ENCODE measurements around the gene GIGYF2. TPM values are rescaled to one million over a fixed set of nuclear protein-coding genes. Genes with fewer than 3 reads are reported as not detected.

GIGYF2 gene, protein sequence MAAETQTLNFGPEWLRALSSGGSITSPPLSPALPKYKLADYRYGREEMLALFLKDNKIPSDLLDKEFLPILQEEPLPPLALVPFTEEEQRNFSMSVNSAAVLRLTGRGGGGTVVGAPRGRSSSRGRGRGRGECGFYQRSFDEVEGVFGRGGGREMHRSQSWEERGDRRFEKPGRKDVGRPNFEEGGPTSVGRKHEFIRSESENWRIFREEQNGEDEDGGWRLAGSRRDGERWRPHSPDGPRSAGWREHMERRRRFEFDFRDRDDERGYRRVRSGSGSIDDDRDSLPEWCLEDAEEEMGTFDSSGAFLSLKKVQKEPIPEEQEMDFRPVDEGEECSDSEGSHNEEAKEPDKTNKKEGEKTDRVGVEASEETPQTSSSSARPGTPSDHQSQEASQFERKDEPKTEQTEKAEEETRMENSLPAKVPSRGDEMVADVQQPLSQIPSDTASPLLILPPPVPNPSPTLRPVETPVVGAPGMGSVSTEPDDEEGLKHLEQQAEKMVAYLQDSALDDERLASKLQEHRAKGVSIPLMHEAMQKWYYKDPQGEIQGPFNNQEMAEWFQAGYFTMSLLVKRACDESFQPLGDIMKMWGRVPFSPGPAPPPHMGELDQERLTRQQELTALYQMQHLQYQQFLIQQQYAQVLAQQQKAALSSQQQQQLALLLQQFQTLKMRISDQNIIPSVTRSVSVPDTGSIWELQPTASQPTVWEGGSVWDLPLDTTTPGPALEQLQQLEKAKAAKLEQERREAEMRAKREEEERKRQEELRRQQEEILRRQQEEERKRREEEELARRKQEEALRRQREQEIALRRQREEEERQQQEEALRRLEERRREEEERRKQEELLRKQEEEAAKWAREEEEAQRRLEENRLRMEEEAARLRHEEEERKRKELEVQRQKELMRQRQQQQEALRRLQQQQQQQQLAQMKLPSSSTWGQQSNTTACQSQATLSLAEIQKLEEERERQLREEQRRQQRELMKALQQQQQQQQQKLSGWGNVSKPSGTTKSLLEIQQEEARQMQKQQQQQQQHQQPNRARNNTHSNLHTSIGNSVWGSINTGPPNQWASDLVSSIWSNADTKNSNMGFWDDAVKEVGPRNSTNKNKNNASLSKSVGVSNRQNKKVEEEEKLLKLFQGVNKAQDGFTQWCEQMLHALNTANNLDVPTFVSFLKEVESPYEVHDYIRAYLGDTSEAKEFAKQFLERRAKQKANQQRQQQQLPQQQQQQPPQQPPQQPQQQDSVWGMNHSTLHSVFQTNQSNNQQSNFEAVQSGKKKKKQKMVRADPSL (N-terminal part only)
- total RNA-seq (79.8 TPM), polyA plus RNA-seq (ENCODE audit: insufficient read depth, low read depth, low replicate concordance) (13.5 TPM)
- long read RNA-seq, donor 1, partial matches to known transcripts = 0 of 1 reads
- long read RNA-seq, donor 1, other reads (novel, unspliced or antisense) = 0 of 1 reads
- long read RNA-seq, donor 2, partial matches to known transcripts = 0 of 1 reads
- long read RNA-seq, donor 2, other reads (novel, unspliced or antisense) = 0 of 1 reads
- long read RNA-seq, donor 3, full-length matches to known transcripts = 1 of 1 reads
- long read RNA-seq, donor 3, partial matches to known transcripts = 0 of 1 reads
- long read RNA-seq, donor 3, other reads (novel, unspliced or antisense) = 0 of 1 reads
- long read RNA-seq, donor 4 = 0 reads
- long read RNA-seq, donor 5 = 0 reads
- long read RNA-seq, donor 6 = 0 reads
- long read RNA-seq, donor 7, full-length matches to known transcripts = 6 of 51 reads
- long read RNA-seq, donor 7, partial matches to known transcripts = 26 of 51 reads
- long read RNA-seq, donor 7, other reads (novel, unspliced or antisense) = 19 of 51 reads
- long read RNA-seq, donor 8 = 0 reads
- long read RNA-seq, donor 9 = 0 reads
- long read RNA-seq, donor 10, partial matches to known transcripts = 16 of 18 reads
- long read RNA-seq, donor 10, other reads (novel, unspliced or antisense) = 0 of 18 reads

GRCh38 chr2:232697059-232697806 is at the start of gene GIGYF2:
GIGYF2 (plus strand) TSS chr2:232697331; CDS start chr2:232735198, 37,867 bp downstream.
- intact Hi-C loops (cut with DNase I) = no loop called here
- Histone ChIP-seq H3K9ac (ENCODE audit: low read length in 3 of 3) (peak within 1 kb of the TSS; percentile 94 to 100 (median 97)), H3K4me1 (ENCODE audit: control insufficient read depth in 2 of 3, insufficient read depth in 2 of 3, low read depth in 1 of 3, low read length in 3 of 3) (peaks cover 0 to 26% (median 13%) of the 10 kb centered on the region in 3 donors), H3K27me3 (ENCODE audit: control insufficient read depth, insufficient read depth, low read length) (no peaks in the 10 kb centered on the region), H3K9me3 (ENCODE audit: control insufficient read depth in 2 of 3, insufficient read depth in 1 of 3, low read length in 3 of 3) (no peaks in the 10 kb centered on the region), H3K4me3 (ENCODE audit: low read length in 3 of 3) (peak within 1 kb of the TSS; percentile 96 to 98 (median 97)), H3K36me3 (ENCODE audit: control insufficient read depth in 2 of 3, insufficient read depth in 3 of 3, low read length in 3 of 3) (peaks cover 0 to 2% (median 0%) of the 10 kb centered on the region in 3 donors), H3K27ac (ENCODE audit: low read depth in 2 of 2, low read length in 2 of 2) (peak within 1 kb of the TSS; percentile 95)
- no peak for TF ChIP-seq CTCF (IDR thresholded peaks at IDR 0.05; ENCODE audit: borderline replicate concordance, extremely low read depth, insufficient read depth)
- no peak for FAIRE-seq
- peak; percentile 98 to 99 (median 99) for DNase-seq

- no peaks in the 10 kb centered on the region for H3K9me3 ChIP-seq (ENCODE audit: control insufficient read depth in 2 of 3, insufficient read depth in 1 of 3, low read length in 3 of 3)
- no peak for DNase-seq
- no peak overlapping the region for H3K4me3 ChIP-seq (ENCODE audit: low read length in 3 of 3)
- no peak for TF ChIP-seq CTCF (IDR thresholded peaks at IDR 0.05; ENCODE audit: borderline replicate concordance, extremely low read depth, insufficient read depth)
- H3K27me3 ChIP-seq (ENCODE audit: control insufficient read depth, insufficient read depth, low read length) = no peaks in the 10 kb centered on the region
- peaks cover 0 to 44% (median 27%) of the 10 kb centered on the region in 3 donors for H3K4me1 ChIP-seq (ENCODE audit: control insufficient read depth in 2 of 3, insufficient read depth in 2 of 3, low read depth in 1 of 3, low read length in 3 of 3)
- no peak for FAIRE-seq
- H3K36me3 ChIP-seq (ENCODE audit: control insufficient read depth in 2 of 3, insufficient read depth in 3 of 3, low read length in 3 of 3) = no peaks in the 10 kb centered on the region
- H3K9ac ChIP-seq (ENCODE audit: low read length in 3 of 3) = no peak overlapping the region
- H3K27ac ChIP-seq (ENCODE audit: low read depth in 2 of 2, low read length in 2 of 2) = peak overlapping the region; percentile 32 to 34
- intact Hi-C loops (cut with DNase I) = no loop called here
Measured at GRCh38 chr2:232649033-232649432, 48.1 kb upstream of the GIGYF2 start.
